Pancreas (tissue), 10 donors: Measurements from ENCODE around the gene GFRA1. TPM values are rescaled to one million over a fixed set of nuclear protein-coding genes. Genes with fewer than 3 reads are reported as not detected.

Experiments used
- ATAC-seq, 4 donors: fragments of 200-7000 bp; cut with Tn5 transposase; one replicate each; pipeline versions ENCODE4 v1.8.0 to v1.9.1; 2020; ENCODE audit warnings: mild to moderate bottlenecking in 4 of 4, moderate library complexity in 4 of 4
- DNase-seq, 6 donors: peaks; one replicate each; pipeline ENCODE4 v3.0.0-alpha.2; 2020
- FAIRE-seq: peaks from 2 replicates; lab custom pipeline; 2012; peaks lifted over from hg19 to GRCh38; lab: Jason Lieb, UNC
- H3K27ac ChIP-seq, 4 donors: fragments of 200-600 bp; sonication (generic); 1 replicate in 3 of 4; 2 replicates in 1 of 4; pipeline versions ENCODE4 v1.5.0 to v1.8.0; 2020
- H3K27me3 ChIP-seq, 4 donors: fragments of 200-600 bp; one replicate each; pipeline ENCODE4 v1.8.0; 2021
- H3K36me3 ChIP-seq, 3 donors: fragments of 200-600 bp; sonication (generic) in 1 of 3; one replicate each; pipeline versions ENCODE4 v1.5.0 to v1.8.0; 2020 to 2021
- H3K4me1 ChIP-seq, 3 donors: fragments of 200-600 bp; one replicate each; pipeline ENCODE4 v1.8.0; 2021
- H3K4me3 ChIP-seq, 4 donors: fragments of 200-600 bp; sonication (generic) in 2 of 4; one replicate each; pipeline versions ENCODE4 v1.5.0 to v1.8.0; 2020 to 2021
- H3K9me3 ChIP-seq, 4 donors: fragments of 200-600 bp; one replicate each; pipeline ENCODE4 v1.8.0; 2021
- WGBS, 2 donors: extraction: QIAGEN DNeasy Blood & Tissue Kit; methylation state at CpG; one replicate each; pipeline ENCODE4 v1.1.7; 2013; 5-methylcytosine and 5-hydroxymethylcytosine counted together
- intact Hi-C, 3 donors: fragments of 100-400 bp; cut with DNase I; formaldehyde crosslinking; loops; one replicate each; pipeline versions ENCODE4 v1.11.1 to v1.14.2; 2022
- polyA plus RNA-seq, 2 donors: library from polyadenylated mRNA; stranded (reverse); fragments of 200-250 nt; gene quantifications; one replicate each; pipeline ENCODE4 v1.2.3, GENCODE V29; 2013
- total RNA-seq, 6 donors: library from RNA; stranded (reverse); fragmentation: NEBNext Ultra II Directional in 4 of 6; extraction: Animal tissue kit (Norgen Biotek cat#: 25700) in 4 of 6; gene quantifications; one replicate each; pipeline versions ENCODE4 v1.2.1 to v1.2.4, GENCODE V29; 2021 to 2023
- TF ChIP-seq, protein P1 (sequence below), 4 donors: fragments of 200-600 bp; sonication (generic) in 3 of 4; IDR thresholded peaks; one replicate each; pipeline versions ENCODE4 v1.5.0 to v1.8.0; 2021; ENCODE audit warnings: antibody characterized with exemption in 4 of 4
- donor health status: healthy with polysubstance abuse.
- donor health status: DM: no; HTN: no; CAD: no; lungs with moderate emphysema.
- donor health status: DM: no; HTN: no; CAD: no.
- donor health status: control.
- donor health status: control.
- donor health status: Bipolar disorder and iron deficiency.
- donor health status: DM: yes; HTN: yes; CAD: no.
- donor health status: DM: no; HTN: no; CAD: no.
- donor health status: DM: no; HTN: no; CAD: no.
- donor health status: DM: yes; HTN: yes; CAD: no.

Gene GFRA1
- total and polyA plus RNA-seq, 8 donors, result 0.61 to 4.4 (median 1.3) TPM

DNA sequence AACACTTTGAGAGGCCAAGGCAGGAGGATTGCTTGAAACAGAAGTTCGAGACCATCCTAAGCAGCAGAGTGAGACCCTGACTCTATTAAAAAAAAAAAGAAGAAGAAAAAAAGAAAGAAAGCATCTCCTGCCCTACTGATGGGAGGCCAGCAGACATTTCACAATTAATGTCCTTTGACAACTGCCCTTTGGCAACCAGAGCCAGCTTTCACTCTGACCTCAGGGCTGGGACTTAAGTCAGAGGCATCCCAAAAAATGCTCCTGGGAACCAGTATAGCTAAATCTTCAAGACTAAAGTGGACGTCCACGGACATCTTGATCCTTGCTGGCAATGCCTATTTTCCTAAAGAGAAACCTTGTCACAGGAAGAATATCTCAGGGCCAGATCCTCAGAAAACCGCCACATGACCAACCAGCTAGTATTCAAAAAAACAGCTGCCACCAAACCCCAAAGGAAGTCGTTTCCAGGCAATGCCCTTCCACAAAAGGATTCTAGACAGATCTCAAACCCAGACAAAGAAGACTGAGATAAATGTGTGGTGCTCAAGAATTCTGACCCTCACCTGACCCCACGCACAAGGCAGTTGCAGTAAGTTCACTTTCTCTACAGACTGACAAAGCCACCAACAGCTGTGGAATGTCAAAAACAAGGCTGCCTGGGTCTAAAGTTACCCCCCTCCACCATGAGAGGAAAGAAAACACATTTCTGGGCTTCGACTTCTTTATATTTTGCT is 18.4 kb downstream of the GFRA1 start:
- Histone ChIP-seq H3K27ac (no peak overlapping the region), H3K27me3 (no peaks in the 10 kb centered on the region), H3K4me1 (no peaks in the 10 kb centered on the region), H3K9me3 (no peaks in the 10 kb centered on the region), H3K36me3 (no peaks in the 10 kb centered on the region), H3K4me3 (no peak overlapping the region)
- DNase-seq (no peak), ATAC-seq (no peak), FAIRE-seq (no peak)
- intact Hi-C loops, result no loop called here
- 69 to 70% methylated on average over 7 of the region's 7 CpGs for WGBS, 2 donors
- TF ChIP-seq, protein P1, sequence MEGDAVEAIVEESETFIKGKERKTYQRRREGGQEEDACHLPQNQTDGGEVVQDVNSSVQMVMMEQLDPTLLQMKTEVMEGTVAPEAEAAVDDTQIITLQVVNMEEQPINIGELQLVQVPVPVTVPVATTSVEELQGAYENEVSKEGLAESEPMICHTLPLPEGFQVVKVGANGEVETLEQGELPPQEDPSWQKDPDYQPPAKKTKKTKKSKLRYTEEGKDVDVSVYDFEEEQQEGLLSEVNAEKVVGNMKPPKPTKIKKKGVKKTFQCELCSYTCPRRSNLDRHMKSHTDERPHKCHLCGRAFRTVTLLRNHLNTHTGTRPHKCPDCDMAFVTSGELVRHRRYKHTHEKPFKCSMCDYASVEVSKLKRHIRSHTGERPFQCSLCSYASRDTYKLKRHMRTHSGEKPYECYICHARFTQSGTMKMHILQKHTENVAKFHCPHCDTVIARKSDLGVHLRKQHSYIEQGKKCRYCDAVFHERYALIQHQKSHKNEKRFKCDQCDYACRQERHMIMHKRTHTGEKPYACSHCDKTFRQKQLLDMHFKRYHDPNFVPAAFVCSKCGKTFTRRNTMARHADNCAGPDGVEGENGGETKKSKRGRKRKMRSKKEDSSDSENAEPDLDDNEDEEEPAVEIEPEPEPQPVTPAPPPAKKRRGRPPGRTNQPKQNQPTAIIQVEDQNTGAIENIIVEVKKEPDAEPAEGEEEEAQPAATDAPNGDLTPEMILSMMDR (IDR thresholded peaks at IDR 0.05), result no peak

DNA sequence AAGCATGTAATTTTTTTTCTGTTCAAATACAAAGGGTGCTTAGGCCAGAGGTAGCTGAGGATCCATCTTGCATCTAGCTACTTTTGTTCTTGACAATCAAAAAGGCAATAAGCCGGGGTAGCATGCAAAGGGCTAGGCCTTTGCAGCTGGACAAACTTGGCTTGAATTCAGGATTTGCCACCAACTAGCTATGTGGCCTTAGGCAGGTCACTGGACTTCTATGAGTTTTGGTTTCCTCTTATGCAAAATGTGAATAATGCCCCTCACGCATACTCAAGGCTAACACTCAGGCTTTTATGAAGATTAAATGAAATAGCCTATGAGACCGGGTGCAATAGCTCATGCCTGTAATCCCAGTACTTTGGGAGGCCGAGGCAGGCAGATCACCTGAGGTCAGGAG is 19.3 kb downstream of the GFRA1 start:
- intact Hi-C loops, result no loop called here
- no peaks in the 10 kb centered on the region for H3K9me3 ChIP-seq
- ATAC-seq (no peak), DNase-seq (no peak), FAIRE-seq (no peak)
- no peak overlapping the region for H3K27ac ChIP-seq
- H3K4me1 ChIP-seq, result no peaks in the 10 kb centered on the region
- no peak overlapping the region for H3K4me3 ChIP-seq
- H3K36me3 ChIP-seq, result no peaks in the 10 kb centered on the region
- WGBS, 2 donors, result 92 to 94% methylated on average over 4 of the region's 4 CpGs
- TF ChIP-seq, protein P1 (IDR thresholded peaks at IDR 0.05), result no peak
- H3K27me3 ChIP-seq, result no peaks in the 10 kb centered on the region

DNA sequence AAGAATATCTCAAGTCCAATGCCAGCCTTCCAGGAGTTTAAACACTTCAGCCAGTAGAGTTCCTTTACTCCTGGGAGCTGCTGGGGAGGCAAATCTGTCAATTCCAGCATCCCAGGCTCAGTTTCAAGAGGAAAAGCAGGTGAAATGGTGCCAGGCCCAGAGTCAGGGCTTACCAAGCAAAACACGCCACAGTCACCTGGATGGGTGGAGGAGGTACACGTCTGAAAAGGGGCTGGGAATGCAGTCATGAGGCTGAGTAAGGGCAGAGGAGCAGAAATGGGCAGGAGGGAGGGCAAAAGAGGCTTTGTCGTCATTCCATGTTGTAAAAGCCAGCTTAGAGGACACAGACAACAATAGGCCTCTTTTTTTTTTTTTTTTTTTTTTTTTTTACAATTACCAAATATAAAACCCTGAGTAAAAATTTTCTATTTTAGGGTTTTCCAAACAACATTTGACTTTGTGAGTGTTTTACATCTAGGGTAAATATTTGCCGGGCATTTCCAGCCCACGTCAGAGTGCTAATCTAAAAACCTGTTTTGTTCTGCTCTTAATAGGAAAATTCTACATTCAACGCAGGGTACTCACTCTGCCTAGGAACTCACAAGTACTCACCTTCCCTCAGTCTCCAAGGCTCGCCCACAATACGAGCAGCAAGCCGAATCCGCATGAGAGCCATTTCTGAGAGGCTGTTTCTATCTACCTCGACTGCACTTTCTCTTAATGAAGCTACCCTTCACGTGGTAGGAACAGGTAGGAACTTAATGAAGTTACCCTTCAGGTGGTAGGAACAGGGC is 21.2 kb downstream of the GFRA1 start:
- no peak for FAIRE-seq
- TF ChIP-seq, protein P1 (IDR thresholded peaks at IDR 0.05), result no peak

DNA sequence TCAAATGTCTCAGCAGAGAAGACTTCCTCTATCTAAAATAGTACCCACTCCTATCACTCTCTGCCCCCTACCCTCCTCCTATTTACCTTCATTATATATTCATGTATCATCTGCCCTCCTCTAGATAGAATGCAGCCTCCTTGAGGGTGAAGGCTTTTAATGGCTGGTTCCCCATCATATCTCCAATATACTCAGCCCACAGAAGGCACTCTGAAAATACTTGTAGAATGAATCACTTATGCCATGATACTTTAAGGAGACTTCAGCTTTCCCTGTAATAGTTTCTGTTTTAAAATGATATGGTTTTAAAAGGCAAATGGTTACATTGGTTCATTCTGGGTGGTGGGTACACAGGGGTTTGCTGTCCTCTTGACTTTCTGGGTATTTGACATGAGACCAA is 25.3 kb downstream of the GFRA1 start:
- no peak overlapping the region for H3K27ac ChIP-seq
- TF ChIP-seq, protein P1 (IDR thresholded peaks at IDR 0.05), result no peak
- DNase-seq (no peak), FAIRE-seq (no peak), ATAC-seq (no peak)
- intact Hi-C loops, result no loop called here
- no peaks in the 10 kb centered on the region for H3K4me1 ChIP-seq
- no peaks in the 10 kb centered on the region for H3K27me3 ChIP-seq
- H3K4me3 ChIP-seq, result no peak overlapping the region
- no peaks in the 10 kb centered on the region for H3K9me3 ChIP-seq
- no peaks in the 10 kb centered on the region for H3K36me3 ChIP-seq

More for the DNA sequence above, 21.2 kb downstream of the GFRA1 start:
- intact Hi-C loops, result no loop called here
- 42 to 58% methylated on average over 12 of the region's 12 CpGs for WGBS, 2 donors
- no peak overlapping the region for H3K27ac ChIP-seq
- H3K27me3 ChIP-seq, result no peaks in the 10 kb centered on the region
- no peak overlapping the region for H3K4me3 ChIP-seq
- no peaks in the 10 kb centered on the region for H3K36me3 ChIP-seq
- no peaks in the 10 kb centered on the region for H3K9me3 ChIP-seq
- DNase-seq (no peak), ATAC-seq (peak; percentile 63 to 80 (median 74))
- no peaks in the 10 kb centered on the region for H3K4me1 ChIP-seq

DNA sequence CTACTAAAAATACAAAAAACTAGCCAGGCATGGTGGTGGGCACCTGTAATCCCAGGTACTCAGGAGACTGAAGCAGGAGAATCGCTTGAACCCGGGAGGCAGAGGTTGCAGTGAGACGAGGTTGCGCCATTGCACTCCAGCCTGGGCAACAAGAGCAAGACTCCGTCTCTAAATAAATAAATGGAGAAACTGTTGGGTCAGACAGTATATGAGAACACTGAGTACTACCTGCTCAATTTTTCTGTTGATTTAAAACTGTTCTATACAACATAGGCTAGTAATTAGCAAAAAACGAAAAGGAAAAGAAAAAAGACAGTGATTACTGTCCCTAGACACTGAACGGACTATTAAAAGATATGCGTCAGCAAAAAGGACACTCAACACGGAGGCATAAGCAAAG is 26.7 kb downstream of the GFRA1 start:
- Histone ChIP-seq H3K4me1 (no peaks in the 10 kb centered on the region), H3K4me3 (no peak overlapping the region), H3K36me3 (no peaks in the 10 kb centered on the region), H3K27ac (no peak overlapping the region), H3K9me3 (no peaks in the 10 kb centered on the region), H3K27me3 (no peaks in the 10 kb centered on the region)
- intact Hi-C loops, result no loop called here
- WGBS, 2 donors, result 76 to 78% methylated on average over 9 of the region's 9 CpGs
- no peak for DNase-seq
- FAIRE-seq, result no peak
- TF ChIP-seq, protein P1 (IDR thresholded peaks at IDR 0.05), result no peak
- no peak for ATAC-seq
